Stimulated activated CD4-positive, alpha-beta T cell treated with anti-CD3 and anti-CD28 coated beads, Interleukin-1b, Interleukin-23, amount 100 ng/mL, for 48 hours (primary cell): ENCODE data around the gene RASA3.
"Not testable (repeated sequence)": the region's sequence is repeated elsewhere in the genome, so short reads cannot be mapped to it uniquely, and the experiment has no call there.

Experiments
- DNase-seq: peaks from one replicate; pipeline ENCODE4 v3.0.0-alpha.2; 2020

Gene RASA3

GRCh38 chr13:114077933-114078325 is 54.5 kb downstream of the RASA3 start:
- no peak for DNase-seq

GRCh38 chr13:114077099-114077932 is 55.1 kb downstream of the RASA3 start:
- DNase-seq, result no peak

GRCh38 chr13:114076329-114077090 is 55.9 kb downstream of the RASA3 start:
- no peak for DNase-seq

GRCh38 chr13:114075811-114076210 is 56.6 kb downstream of the RASA3 start:
- not testable (repeated sequence) for DNase-seq

GRCh38 chr13:114074671-114075315 is 57.6 kb downstream of the RASA3 start:
- no peak for DNase-seq

- DNase-seq, result no peak
Measured at GRCh38 chr13:114073881-114074612, 58.4 kb downstream of the RASA3 start.

GRCh38 chr13:114072421-114072820 is 60.0 kb downstream of the RASA3 start:
- DNase-seq, result no peak

GRCh38 chr13:114071991-114072390 is 60.4 kb downstream of the RASA3 start:
- no peak for DNase-seq

- no peak for DNase-seq
Measured at GRCh38 chr13:114071410-114071809, 61.0 kb downstream of the RASA3 start.

GRCh38 chr13:114070098-114070799 is 62.2 kb downstream of the RASA3 start:
- no peak for DNase-seq

GRCh38 chr13:114069376-114070097 is 62.9 kb downstream of the RASA3 start:
- DNase-seq, result no peak

- no peak for DNase-seq
Measured at GRCh38 chr13:114068656-114069318, 63.6 kb downstream of the RASA3 start.

GRCh38 chr13:114067886-114068651 is 64.4 kb downstream of the RASA3 start:
- DNase-seq, result peak; percentile 48

GRCh38 chr13:114067381-114067885 is 65.0 kb downstream of the RASA3 start:
- peak; percentile 52 for DNase-seq

GRCh38 chr13:114066956-114067355 is 65.5 kb downstream of the RASA3 start:
- DNase-seq, result no peak

- peak; percentile 39 for DNase-seq
Measured at GRCh38 chr13:114065926-114066774, 66.3 kb downstream of the RASA3 start.

- DNase-seq, result peak; percentile 88
Measured at GRCh38 chr13:114065141-114065925, 67.1 kb downstream of the RASA3 start.
